ENCODE data around the gene G0S2. TPM values are rescaled to one million over a fixed set of nuclear protein-coding genes. Genes with fewer than 3 reads are reported as not detected.
A peak's percentile ranks its signal among the peaks of the same experiment; 100 is the strongest.

G0S2 gene
- total and polyA plus RNA-seq, 4 donors = 16.3 to 24.9 (median 20.8) TPM

DNA sequence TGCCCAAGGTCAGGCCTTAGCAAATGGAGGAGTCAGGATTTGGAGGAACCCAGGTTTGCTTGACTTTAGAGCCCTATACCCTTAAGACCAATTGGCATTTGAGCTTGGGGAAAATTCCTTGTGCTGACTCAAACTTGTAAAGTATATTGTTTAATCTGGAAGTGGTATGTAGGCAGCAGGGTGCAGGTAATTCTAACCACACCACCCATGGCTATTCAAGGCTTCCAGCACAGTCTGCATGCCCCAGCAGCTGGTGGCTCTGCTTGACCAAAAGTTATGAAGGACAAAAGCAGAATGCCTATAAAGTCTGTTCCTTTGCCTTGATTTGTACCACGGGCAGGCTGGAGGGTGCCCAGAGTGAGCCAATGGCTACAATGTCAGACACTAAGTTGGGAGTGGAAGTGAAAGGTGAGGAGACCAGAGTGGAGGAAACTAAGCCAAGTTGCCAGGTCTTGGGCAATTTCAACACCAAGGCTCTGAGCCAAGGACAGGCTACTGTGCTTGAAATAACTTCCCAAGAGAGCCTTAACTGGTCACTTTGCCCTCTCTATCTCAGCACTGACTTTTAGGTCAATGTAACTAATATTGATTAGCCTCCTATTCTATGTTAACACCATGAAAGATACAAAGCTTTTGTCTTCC is 4.7 kb upstream of the G0S2 start:
- H3K27ac ChIP-seq (ENCODE audit: low read depth in 1 of 2, low read length in 2 of 2) = no peak overlapping the region
- H3K4me3 ChIP-seq (ENCODE audit: low read length in 2 of 2) = no peak overlapping the region
- intact Hi-C loops (cut with DNase I) = no loop called here
- H3K36me3 ChIP-seq (ENCODE audit: control insufficient read depth in 1 of 2, insufficient read depth in 2 of 2, low read length in 1 of 2) = no peaks in the 10 kb centered on the region
- ATAC-seq (ENCODE audit: low FRiP score) = no peak
- H3K27me3 ChIP-seq (ENCODE audit: control insufficient read depth in 1 of 2, insufficient read depth in 2 of 2, low read length in 1 of 2) = peaks cover 0 to 2% of the 10 kb centered on the region in 2 donors
- no peaks in the 10 kb centered on the region for H3K4me1 ChIP-seq (ENCODE audit: control insufficient read depth in 1 of 2, insufficient read depth in 2 of 2, low read length in 2 of 2)
- H3K9me3 ChIP-seq (ENCODE audit: control insufficient read depth, low read length) = peaks cover 4% of the 10 kb centered on the region
- DNase-seq = no peak
- 91 to 92% methylated on average over 1 of the region's 1 CpG for WGBS, 2 donors

- DNase-seq = no peak
- no peaks in the 10 kb centered on the region for H3K36me3 ChIP-seq (ENCODE audit: control insufficient read depth in 1 of 2, insufficient read depth in 2 of 2, low read length in 1 of 2)
- H3K27ac ChIP-seq (ENCODE audit: low read depth in 1 of 2, low read length in 2 of 2) = no peak overlapping the region
- H3K4me1 ChIP-seq (ENCODE audit: control insufficient read depth in 1 of 2, insufficient read depth in 2 of 2, low read length in 2 of 2) = no peaks in the 10 kb centered on the region
- WGBS, 2 donors = 81 to 84% methylated on average over 5 of the region's 5 CpGs
- H3K27me3 ChIP-seq (ENCODE audit: control insufficient read depth in 1 of 2, insufficient read depth in 2 of 2, low read length in 1 of 2) = peaks cover 0 to 2% of the 10 kb centered on the region in 2 donors
- peak; percentile 3 for ATAC-seq (ENCODE audit: low FRiP score)
- no peak overlapping the region for H3K4me3 ChIP-seq (ENCODE audit: low read length in 2 of 2)
- intact Hi-C loops (cut with DNase I) = no loop called here
- peaks cover 4% of the 10 kb centered on the region for H3K9me3 ChIP-seq (ENCODE audit: control insufficient read depth, low read length)
Measured at GRCh38 chr1:209672705-209673630, 2.2 kb upstream of the G0S2 start.

DNA sequence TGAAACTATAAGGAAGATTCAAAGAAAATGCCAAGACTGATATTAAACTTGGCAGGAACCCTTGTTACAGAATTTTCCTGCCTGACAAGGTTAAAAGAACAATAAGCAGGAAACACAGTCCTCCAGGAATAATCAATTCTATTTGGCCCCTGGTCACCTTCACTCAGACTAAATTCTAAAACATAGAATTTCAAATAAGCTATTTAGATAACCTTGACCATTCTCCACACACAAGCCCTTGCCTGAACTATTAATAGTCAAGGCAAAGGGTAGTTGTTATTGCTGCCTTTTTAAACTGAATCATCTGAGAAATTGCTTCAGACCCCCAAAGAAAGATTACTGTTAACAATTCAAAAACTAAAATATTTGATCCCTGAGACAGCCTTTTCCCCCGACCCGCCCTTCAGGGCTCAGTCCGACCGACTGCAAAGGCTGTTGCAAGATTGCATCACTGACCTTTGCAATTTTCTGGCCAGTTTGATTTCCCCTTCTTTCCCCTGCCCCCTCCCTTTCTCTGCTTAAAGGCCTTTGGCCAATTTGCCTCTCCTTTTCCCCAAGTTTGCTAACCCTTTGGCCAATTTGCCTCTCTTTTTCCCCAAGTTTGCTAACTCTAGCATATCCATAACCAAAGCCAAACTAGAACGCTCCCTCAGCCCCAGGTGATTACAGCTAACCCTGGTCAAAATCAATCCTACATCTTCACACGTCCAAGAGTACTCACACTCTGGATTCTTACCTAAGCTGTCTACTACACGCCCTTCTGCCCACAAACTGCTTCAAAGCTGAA is 1.4 kb upstream of the G0S2 start:
- 74 to 81% methylated on average over 7 of the region's 7 CpGs for WGBS, 2 donors
- Histone ChIP-seq H3K4me3 (ENCODE audit: low read length in 2 of 2) (no peak overlapping the region), H3K27me3 (ENCODE audit: control insufficient read depth in 1 of 2, insufficient read depth in 2 of 2, low read length in 1 of 2) (peaks cover 0 to 2% of the 10 kb centered on the region in 2 donors), H3K27ac (ENCODE audit: low read depth in 1 of 2, low read length in 2 of 2) (no peak overlapping the region), H3K36me3 (ENCODE audit: control insufficient read depth in 1 of 2, insufficient read depth in 2 of 2, low read length in 1 of 2) (no peaks in the 10 kb centered on the region), H3K4me1 (ENCODE audit: control insufficient read depth in 1 of 2, insufficient read depth in 2 of 2, low read length in 2 of 2) (no peaks in the 10 kb centered on the region), H3K9me3 (ENCODE audit: control insufficient read depth, low read length) (peaks cover 4% of the 10 kb centered on the region)
- peak; percentile 58 for ATAC-seq (ENCODE audit: low FRiP score)
- intact Hi-C loops (cut with DNase I) = no loop called here
- DNase-seq = no peak

DNA sequence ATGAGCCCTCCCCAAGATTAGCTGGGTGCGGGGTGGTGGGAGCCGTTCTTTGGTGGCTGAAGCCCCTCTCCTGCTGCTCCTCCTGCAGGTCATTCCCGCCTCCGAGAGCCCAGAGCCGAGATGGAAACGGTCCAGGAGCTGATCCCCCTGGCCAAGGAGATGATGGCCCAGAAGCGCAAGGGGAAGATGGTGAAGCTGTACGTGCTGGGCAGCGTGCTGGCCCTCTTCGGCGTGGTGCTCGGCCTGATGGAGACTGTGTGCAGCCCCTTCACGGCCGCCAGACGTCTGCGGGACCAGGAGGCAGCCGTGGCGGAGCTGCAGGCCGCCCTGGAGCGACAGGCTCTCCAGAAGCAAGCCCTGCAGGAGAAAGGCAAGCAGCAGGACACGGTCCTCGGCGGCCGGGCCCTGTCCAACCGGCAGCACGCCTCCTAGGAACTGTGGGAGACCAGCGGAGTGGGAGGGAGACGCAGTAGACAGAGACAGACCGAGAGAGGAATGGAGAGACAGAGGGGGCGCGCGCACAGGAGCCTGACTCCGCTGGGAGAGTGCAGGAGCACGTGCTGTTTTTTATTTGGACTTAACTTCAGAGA is 448 bp downstream of the G0S2 start:
- intact Hi-C loops (cut with DNase I) = no loop called here
- peaks cover 2% of the 10 kb centered on the region for H3K9me3 ChIP-seq (ENCODE audit: control insufficient read depth, low read length)
- DNase-seq (peak in 1 of 2 donors; percentile 57), ATAC-seq (ENCODE audit: low FRiP score) (peak; percentile 62)
- no peaks in the 10 kb centered on the region for H3K36me3 ChIP-seq (ENCODE audit: control insufficient read depth in 1 of 2, insufficient read depth in 2 of 2, low read length in 1 of 2)
- 2 to 3% methylated on average over 34 of the region's 34 CpGs for WGBS, 2 donors
- H3K4me1 ChIP-seq (ENCODE audit: control insufficient read depth in 1 of 2, insufficient read depth in 2 of 2, low read length in 2 of 2) = no peaks in the 10 kb centered on the region
- no peak overlapping the region for H3K27ac ChIP-seq (ENCODE audit: low read depth in 1 of 2, low read length in 2 of 2)
- H3K4me3 ChIP-seq (ENCODE audit: low read length in 2 of 2) = no peak overlapping the region
- H3K27me3 ChIP-seq (ENCODE audit: control insufficient read depth in 1 of 2, insufficient read depth in 2 of 2, low read length in 1 of 2) = no peaks in the 10 kb centered on the region

DNA sequence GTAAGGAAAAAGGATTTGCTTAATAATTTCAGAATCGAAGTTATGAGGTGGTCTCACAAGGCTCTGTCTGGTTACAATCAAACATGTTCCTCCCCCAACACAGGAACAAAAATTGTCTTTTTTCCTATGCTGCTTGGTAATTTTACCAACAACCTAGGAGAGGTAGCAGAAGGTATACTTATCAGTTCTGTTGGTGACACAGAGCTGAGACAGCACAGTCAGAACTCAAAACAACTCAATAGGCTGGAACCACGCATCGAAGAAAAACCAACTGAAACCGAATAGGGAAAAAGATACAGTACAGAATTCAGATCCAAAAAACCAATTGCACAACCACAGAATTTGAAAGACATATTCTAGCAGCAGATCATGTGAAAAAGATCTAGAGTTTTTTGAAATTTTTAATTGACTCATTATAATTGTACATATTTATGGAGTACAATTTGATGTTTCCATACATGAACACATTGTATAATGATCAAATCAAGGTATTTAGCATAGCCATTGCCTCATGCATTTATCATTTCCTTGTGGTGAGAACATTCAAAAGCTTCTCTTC is 3.8 kb downstream of the G0S2 start:
- no peaks in the 10 kb centered on the region for H3K36me3 ChIP-seq (ENCODE audit: control insufficient read depth in 1 of 2, insufficient read depth in 2 of 2, low read length in 1 of 2)
- 95 to 96% methylated on average over 4 of the region's 4 CpGs for WGBS, 2 donors
- H3K4me1 ChIP-seq (ENCODE audit: control insufficient read depth in 1 of 2, insufficient read depth in 2 of 2, low read length in 2 of 2) = no peaks in the 10 kb centered on the region
- no peak overlapping the region for H3K4me3 ChIP-seq (ENCODE audit: low read length in 2 of 2)
- no peak for DNase-seq
- no peaks in the 10 kb centered on the region for H3K9me3 ChIP-seq (ENCODE audit: control insufficient read depth, low read length)
- intact Hi-C loops (cut with DNase I) = no loop called here
- H3K27ac ChIP-seq (ENCODE audit: low read depth in 1 of 2, low read length in 2 of 2) = no peak overlapping the region
- no peak for ATAC-seq (ENCODE audit: low FRiP score)
- no peaks in the 10 kb centered on the region for H3K27me3 ChIP-seq (ENCODE audit: control insufficient read depth in 1 of 2, insufficient read depth in 2 of 2, low read length in 1 of 2)

DNA sequence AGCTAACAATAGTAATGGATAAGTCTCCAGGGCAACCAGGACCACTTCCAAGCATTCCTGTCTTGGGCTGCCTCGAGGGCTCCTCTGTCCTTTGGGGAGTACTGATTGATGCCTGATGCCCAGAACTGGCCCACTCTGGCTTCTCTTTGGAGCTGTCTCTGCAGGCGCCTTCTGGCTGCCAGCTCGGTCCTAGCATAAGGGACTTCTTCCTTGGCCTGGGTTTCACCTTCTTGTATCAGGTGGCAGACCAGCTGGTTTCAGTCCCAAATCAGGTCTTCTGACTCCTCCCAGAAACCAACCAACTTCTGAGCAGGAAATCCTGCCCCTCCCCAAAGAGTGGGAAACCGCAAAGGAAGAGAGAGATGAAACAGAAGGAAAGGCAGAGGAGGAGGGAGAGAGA is 10.6 kb downstream of the G0S2 start:
- Histone ChIP-seq H3K27ac (ENCODE audit: low read depth in 1 of 2, low read length in 2 of 2) (no peak overlapping the region), H3K36me3 (ENCODE audit: control insufficient read depth in 1 of 2, insufficient read depth in 2 of 2, low read length in 1 of 2) (no peaks in the 10 kb centered on the region), H3K27me3 (ENCODE audit: control insufficient read depth in 1 of 2, insufficient read depth in 2 of 2, low read length in 1 of 2) (no peaks in the 10 kb centered on the region), H3K4me1 (ENCODE audit: control insufficient read depth in 1 of 2, insufficient read depth in 2 of 2, low read length in 2 of 2) (no peaks in the 10 kb centered on the region), H3K4me3 (ENCODE audit: low read length in 2 of 2) (no peak overlapping the region), H3K9me3 (ENCODE audit: control insufficient read depth, low read length) (no peaks in the 10 kb centered on the region)
- DNase-seq (no peak), ATAC-seq (ENCODE audit: low FRiP score) (no peak)
- 80 to 81% methylated on average over 4 of the region's 4 CpGs for WGBS, 2 donors
- intact Hi-C loops (cut with DNase I) = no loop called here

DNA sequence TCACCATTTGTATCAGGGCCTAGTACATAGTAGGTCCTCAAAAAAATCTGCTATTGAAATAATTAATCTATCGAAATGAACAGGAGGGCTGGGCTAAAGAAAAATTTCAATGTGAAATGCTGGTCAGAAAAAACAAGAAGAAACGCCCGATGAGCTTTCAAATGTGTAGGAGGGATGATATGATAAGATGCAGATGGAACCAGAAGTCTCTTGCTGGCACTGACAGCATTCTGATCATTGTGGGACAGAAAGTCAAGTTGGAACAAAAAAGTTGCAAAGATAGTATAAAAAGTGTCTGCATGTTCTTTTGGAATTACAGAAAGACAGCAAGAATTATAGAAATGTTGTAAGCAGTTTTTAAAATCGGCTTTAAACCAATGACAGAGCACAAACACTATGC is 11.1 kb downstream of the G0S2 start:
- Histone ChIP-seq H3K9me3 (ENCODE audit: control insufficient read depth, low read length) (no peaks in the 10 kb centered on the region), H3K27me3 (ENCODE audit: control insufficient read depth in 1 of 2, insufficient read depth in 2 of 2, low read length in 1 of 2) (no peaks in the 10 kb centered on the region), H3K4me1 (ENCODE audit: control insufficient read depth in 1 of 2, insufficient read depth in 2 of 2, low read length in 2 of 2) (no peaks in the 10 kb centered on the region), H3K36me3 (ENCODE audit: control insufficient read depth in 1 of 2, insufficient read depth in 2 of 2, low read length in 1 of 2) (no peaks in the 10 kb centered on the region), H3K27ac (ENCODE audit: low read depth in 1 of 2, low read length in 2 of 2) (no peak overlapping the region), H3K4me3 (ENCODE audit: low read length in 2 of 2) (no peak overlapping the region)
- DNase-seq = no peak
- intact Hi-C loops (cut with DNase I) = no loop called here
- 87 to 89% methylated on average over 4 of the region's 4 CpGs for WGBS, 2 donors
- ATAC-seq (ENCODE audit: low FRiP score) = no peak

- H3K27ac ChIP-seq (ENCODE audit: low read depth in 1 of 2, low read length in 2 of 2) = no peak overlapping the region
- H3K9me3 ChIP-seq (ENCODE audit: control insufficient read depth, low read length) = no peaks in the 10 kb centered on the region
- 82 to 100% methylated on average over 1 of the region's 1 CpG for WGBS, 2 donors
- no peaks in the 10 kb centered on the region for H3K4me1 ChIP-seq (ENCODE audit: control insufficient read depth in 1 of 2, insufficient read depth in 2 of 2, low read length in 2 of 2)
- H3K27me3 ChIP-seq (ENCODE audit: control insufficient read depth in 1 of 2, insufficient read depth in 2 of 2, low read length in 1 of 2) = no peaks in the 10 kb centered on the region
- ATAC-seq (ENCODE audit: low FRiP score) (no peak), DNase-seq (no peak)
- intact Hi-C loops (cut with DNase I) = no loop called here
- H3K4me3 ChIP-seq (ENCODE audit: low read length in 2 of 2) = no peak overlapping the region
- no peaks in the 10 kb centered on the region for H3K36me3 ChIP-seq (ENCODE audit: control insufficient read depth in 1 of 2, insufficient read depth in 2 of 2, low read length in 1 of 2)
Measured at GRCh38 chr1:209688746-209689234, 13.6 kb downstream of the G0S2 start.

Measured in aorta (tissue), 5 donors.